ENCODE measurements around the gene HABP4.
A peak's percentile ranks its signal among the peaks of the same experiment; 100 is the strongest.

DNA sequence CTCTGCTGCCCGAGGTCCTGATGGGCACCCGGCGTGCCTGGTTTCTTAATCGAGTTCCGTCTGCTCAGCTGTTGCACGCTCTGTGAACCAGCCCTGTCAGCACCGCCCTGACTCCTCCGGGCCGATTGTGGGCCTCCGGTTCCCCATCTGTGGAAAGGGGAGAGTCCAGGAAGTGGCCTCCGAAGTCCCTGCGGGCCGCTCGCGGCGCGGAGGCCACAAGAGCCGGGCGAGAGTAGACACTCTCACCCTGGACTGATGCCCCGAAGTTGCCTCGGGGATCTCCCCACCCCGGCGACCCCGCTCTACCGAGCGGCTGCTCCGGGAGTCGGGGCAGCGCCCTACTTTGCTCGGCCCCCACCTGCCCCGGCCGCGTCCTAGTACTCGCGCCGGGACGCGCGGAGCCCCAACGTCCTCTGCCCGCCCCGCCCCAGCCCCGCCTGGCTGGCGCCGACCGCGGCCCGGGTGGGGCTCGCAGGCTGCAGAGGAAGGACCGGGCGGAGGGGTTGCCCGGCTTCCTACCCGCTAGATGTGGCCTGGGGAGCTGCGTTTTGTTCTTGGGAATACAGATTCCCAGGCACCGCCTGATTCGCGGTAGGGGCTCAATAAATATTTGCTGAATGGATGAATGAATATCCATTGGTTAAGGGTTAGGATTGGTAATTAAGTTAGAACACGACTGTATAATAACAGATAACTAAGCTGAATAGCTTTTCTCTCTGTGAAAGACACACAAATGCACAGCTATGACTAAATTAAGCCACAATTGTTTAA, 30.9 kb upstream of the HABP4 start:
- TF ChIP-seq, protein P1, sequence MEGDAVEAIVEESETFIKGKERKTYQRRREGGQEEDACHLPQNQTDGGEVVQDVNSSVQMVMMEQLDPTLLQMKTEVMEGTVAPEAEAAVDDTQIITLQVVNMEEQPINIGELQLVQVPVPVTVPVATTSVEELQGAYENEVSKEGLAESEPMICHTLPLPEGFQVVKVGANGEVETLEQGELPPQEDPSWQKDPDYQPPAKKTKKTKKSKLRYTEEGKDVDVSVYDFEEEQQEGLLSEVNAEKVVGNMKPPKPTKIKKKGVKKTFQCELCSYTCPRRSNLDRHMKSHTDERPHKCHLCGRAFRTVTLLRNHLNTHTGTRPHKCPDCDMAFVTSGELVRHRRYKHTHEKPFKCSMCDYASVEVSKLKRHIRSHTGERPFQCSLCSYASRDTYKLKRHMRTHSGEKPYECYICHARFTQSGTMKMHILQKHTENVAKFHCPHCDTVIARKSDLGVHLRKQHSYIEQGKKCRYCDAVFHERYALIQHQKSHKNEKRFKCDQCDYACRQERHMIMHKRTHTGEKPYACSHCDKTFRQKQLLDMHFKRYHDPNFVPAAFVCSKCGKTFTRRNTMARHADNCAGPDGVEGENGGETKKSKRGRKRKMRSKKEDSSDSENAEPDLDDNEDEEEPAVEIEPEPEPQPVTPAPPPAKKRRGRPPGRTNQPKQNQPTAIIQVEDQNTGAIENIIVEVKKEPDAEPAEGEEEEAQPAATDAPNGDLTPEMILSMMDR (IDR thresholded peaks at IDR 0.05) = peak in 1 of 5 experiments; percentile 6
- TF ChIP-seq POLR2A (IDR thresholded peaks at IDR 0.05) (peak; percentile 90), EP300 (IDR thresholded peaks at IDR 0.05; ENCODE audit: low read depth) (no peak)

All from transverse colon (tissue), 3 donors.